Measurements from ENCODE around the gene ESRRG. TPM values are rescaled to one million over a fixed set of nuclear protein-coding genes. Genes with fewer than 3 reads are reported as not detected.

The ESRRG gene
- total RNA-seq, 2 donors from 2014 or later, result 0.09 TPM; not detected in 1

DNA sequence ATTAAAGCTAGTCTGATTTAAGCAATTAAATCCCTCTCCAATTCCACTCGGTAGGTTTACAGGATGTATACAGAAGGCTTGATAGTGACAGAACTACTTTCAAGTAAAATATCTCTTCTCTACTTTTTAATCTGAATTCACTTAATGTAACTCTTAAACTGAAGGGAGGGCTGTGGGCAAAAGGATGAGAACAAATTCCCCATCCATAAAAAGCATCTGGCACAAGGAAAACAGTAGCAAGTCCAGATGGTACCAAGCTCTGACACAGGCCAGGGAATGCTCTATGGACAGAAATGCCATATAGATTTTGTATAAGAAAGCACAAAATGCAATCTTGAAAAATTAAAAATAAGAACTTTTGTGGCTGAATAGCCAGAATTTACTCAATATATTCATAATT lies 246.9 kb downstream of the ESRRG start:
- no peak for DNase-seq (ENCODE audit: low spot score)
- intact Hi-C loops (cut with DNase I), result loop anchor here in 1 of 2 donors (5.0 kb wide), 1 partner anchor 604 kb away; no protein-coding TSS in a partner anchor

DNA sequence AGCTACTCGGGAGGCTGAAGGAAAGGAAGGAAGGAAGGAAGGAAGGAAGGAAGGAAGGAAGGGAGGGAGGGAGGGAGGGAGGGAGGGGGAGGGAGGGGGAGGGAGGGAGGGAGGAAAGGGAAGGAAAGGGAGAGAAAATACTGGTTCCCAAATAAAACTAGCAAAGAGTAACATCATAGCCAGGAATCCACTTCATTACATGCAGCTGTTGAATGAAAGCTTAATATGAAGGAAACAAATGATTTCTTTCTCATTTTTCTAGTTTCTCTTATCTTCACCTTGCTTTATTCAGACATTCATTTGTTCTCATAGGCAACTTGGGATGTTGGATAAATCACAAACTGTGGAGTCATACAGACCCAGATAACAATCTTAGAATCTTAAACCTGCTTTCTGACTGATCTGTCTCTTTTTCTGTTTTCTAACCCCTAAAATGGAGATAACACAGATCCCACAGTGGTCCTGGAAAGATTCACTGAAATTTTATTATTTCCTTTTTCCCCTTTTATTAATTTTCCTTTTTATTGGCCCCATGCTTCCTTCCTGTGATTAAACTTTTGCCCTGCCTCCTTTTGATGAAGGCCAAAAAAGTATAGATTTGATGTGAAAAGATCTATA lies 247.5 kb downstream of the ESRRG start:
- DNase-seq (ENCODE audit: low spot score), result no peak

DNA sequence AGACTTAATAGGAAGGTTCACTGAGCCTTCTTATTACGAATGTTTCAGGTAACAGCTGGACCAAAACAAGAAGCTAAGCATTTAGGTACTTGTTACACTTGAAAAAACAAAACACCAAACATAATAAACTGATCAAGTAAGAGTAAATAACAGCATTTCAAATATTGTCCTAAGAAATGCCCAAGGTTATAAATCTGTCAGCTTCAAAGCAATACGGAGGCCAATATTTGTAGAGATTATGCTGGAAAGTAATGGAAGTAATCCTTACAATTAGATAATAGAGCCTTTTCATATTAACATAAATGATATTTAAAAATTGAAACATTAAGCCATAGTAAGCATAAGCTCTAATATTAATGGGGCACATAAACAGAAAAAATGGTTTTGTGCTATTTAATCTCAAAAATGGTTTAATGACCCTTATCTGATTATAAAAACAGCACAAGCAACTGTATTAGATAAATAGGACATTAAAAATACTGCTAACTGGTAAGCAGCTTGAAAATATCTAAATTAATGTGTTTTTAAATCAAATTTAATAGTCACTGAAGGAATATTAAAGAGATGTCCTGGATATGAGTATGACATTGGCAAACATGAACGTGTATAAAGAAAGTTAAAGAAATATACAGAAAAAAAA lies 256.9 kb downstream of the ESRRG start:
- intact Hi-C loops (cut with DNase I), result no loop called here
- no peak for DNase-seq (ENCODE audit: low spot score)

More for the DNA sequence above, 247.5 kb downstream of the ESRRG start:
- intact Hi-C loops (cut with DNase I), result loop anchor here in 1 of 2 donors (5.0 kb wide), 1 partner anchor 603 kb away; no protein-coding TSS in a partner anchor

DNA sequence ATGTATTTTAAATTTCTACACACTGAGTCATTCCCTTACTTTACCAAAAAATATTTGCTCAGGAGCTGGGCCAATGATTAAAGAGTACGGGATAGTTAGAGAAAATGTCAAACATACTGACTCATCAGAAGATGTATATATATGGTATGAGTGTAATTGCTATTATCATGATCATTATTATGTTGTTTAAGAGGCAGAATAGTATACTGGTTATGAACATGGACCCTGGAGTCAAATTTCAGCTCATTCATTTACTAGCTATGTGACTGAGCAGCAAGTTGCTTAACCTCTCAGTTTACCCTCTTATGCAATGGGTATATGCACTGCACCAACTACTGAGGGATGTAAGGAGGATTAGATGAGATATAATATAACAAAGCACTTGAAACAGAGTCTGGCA lies 258.7 kb downstream of the ESRRG start:
- intact Hi-C loops (cut with DNase I), result no loop called here
- no peak for DNase-seq (ENCODE audit: low spot score)

DNA sequence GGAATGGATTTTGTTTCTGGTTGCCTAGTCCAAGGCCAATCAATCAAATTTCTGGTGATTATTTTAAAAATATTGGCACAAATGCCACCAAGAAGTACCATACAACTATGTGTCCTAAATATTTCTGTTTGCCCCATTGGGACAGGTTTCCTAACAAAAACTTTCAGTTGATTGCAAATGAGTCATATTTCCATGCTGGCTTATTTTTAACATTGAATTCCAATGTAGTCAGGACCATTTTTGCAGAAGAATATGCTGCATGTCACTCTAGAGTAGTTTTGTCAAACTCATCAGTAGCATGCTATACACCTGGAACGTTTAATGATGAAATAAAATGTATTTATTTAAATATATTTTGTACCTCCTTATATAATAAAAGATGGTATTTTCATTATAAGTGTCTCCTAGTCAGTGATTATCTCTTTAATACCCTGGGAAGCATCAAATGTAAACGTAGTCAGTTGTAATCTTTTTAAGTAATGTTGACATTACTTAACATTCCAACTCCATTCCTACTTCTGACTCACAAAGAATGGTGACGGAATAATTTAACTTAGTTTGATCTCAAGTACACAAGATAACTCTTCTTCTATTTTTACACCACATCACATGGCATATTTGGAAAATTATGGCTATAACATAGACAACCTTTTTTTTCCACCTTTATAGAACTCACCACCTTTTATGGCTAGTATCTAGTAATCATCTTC lies 261.0 kb downstream of the ESRRG start:
- DNase-seq (ENCODE audit: low spot score), result no peak
- intact Hi-C loops (cut with DNase I), result no loop called here

DNA sequence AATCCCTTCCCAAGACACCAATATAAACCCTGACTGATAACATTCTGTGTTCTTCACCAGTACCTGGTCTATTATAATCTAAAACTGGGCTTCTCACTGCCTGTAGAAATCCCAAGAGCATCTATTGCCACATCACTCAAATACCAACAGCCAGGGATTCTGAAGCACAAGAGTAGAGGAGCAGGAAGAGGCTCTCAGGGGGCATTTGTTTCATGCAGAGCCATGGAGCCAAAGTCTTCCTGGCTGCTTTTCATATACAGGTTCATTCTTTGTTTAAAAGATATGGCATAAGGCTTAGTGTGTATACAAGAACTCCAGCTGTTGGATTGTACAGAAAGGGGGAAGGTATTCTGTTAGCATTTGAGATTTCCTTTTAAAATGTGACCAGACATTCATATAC lies 261.8 kb downstream of the ESRRG start:
- intact Hi-C loops (cut with DNase I), result no loop called here
- no peak for DNase-seq (ENCODE audit: low spot score)

DNA sequence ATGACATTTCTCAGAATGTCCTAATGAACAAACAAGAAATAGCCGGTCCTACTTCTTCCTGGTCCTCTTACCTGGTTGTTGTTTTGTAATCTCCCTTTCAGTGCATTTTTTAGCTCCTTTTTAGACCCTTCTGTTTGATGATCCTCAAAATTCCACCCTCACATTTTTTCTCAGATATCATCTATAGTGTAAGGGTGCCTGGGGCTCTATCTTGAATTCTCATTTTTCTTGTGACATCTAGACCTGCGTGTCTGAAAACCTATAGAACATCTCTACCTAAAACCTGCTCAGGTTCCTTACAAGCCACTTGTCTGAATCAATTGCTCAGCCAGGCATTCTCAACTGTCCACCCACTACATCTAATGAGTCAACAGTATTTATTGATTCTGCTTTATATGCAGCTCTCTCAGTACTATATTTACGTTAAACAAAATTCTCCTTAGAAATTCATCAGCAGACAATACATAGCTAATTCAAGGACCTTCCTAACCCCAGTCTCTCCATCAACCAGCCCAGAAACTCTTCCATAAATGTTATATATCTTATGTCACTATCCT lies 263.5 kb downstream of the ESRRG start:
- no peak for DNase-seq (ENCODE audit: low spot score)
- intact Hi-C loops (cut with DNase I), result no loop called here

DNA sequence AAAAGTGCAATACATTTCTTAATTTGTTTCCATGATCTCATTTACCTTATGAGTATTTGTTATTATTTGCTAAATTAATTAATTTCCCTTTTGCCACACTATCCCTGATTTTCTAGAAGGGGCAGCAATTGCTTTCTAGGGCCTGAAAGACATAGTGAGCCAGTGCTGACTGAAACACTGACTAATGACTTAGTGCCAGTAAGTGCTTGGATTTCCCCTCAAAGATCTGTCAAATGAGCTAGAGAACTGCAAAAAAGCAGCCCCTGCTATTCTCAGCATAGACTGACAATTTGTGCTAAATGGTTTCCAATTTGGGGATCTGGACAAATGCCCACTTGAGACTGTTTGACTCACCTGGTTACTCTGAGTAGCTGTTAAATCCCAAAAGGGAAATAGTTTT lies 264.4 kb downstream of the ESRRG start:
- intact Hi-C loops (cut with DNase I), result no loop called here
- DNase-seq (ENCODE audit: low spot score), result no peak

DNA sequence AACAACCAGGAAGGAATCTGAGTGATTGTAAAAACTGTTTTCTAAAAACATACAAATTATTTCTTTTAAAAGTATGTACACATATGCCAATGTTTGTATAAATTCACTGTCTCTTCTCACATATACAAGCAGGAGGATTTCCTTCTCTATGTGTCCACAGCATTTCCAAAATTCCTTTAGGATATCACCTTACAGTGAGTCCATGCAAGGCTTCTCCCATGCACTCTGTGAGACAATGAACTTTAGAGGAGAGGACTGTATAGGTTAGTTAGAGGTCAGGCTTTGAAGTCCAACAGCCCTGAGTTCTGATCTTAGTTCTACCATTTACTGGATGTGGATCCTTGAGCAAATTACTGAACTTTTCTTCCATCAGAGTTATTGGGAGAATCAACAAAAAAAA lies 265.9 kb downstream of the ESRRG start:
- intact Hi-C loops (cut with DNase I), result no loop called here
- no peak for DNase-seq (ENCODE audit: low spot score)

DNA sequence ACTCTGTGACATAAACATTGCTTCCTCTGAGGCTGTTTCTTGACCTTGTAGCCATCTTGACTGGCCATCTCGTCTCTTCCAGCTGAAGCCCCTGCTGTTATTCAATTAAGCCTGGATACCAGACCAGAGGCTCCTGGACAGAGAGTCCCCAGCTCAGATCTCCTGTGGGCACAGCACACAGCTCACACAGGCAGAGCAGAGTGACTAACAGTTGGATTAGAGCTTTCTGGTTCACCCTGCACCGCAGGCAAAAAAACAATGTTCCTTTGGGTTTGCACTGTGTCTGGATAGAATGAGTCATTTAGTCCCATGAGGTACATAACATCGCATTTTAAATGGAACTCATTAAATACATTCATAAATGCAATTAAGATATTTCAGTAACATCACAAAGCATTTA lies 266.5 kb downstream of the ESRRG start:
- intact Hi-C loops (cut with DNase I), result no loop called here
- DNase-seq (ENCODE audit: low spot score), result no peak

DNA sequence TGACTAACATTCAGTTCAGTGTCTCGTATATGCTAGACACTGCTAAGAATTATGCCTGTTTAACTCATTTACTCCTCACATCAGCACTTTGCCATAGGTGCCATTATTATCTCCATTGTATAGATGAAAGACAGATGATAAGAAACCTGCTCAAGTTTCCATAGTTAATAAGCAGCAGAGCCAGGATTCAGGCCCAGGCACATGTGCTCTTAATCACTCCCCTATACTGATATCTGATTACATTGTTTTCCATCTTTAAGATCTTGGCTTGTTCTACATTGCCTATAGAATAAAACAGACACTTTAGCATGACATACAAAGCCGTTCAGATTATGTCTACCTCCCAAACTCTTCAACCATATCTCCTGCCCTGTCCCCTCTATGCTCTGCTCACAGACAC lies 269.5 kb downstream of the ESRRG start:
- intact Hi-C loops (cut with DNase I), result no loop called here

More for the DNA sequence above, 269.5 kb downstream of the ESRRG start:
- DNase-seq (ENCODE audit: low spot score), result no peak

Measured in posterior vena cava (tissue), 2 donors.